SK-N-SH (cell line): ENCODE measurements around the gene OPCML. TPM values are rescaled to one million over a fixed set of nuclear protein-coding genes. Genes with fewer than 3 reads are reported as not detected.

Source experiments
- CTCF ChIA-PET: fragments of 300-600, 350-600 bp; formaldehyde crosslinking; extraction: SDS; loops from one replicate; lab custom pipeline; 2021; lab: Yijun Ruan, JAX
- POLR2A ChIA-PET: fragments of 350-600 bp; sonication (Branson Sonifier 250); formaldehyde crosslinking; extraction: SDS; loops from one replicate; lab custom pipeline; 2020; ENCODE audit warnings: antibody characterized with exemption, inconsistent platforms; lab: Yijun Ruan, JAX
- DNase-seq: peaks from one replicate; pipeline ENCODE4 v3.0.0; 2012
- H2AFZ ChIP-seq: fragments of 200-600 bp; sonication (generic); 2 replicates; pipeline ENCODE4 v1.8.1; 2016; ENCODE audit warnings: antibody characterized with exemption, mild to moderate bottlenecking, low read depth
- H3F3A ChIP-seq: fragments of 200-600 bp; sonication (generic); replicated peaks from 2 replicates; pipeline ENCODE3; 2016; ENCODE audit warnings: antibody characterized with exemption, mild to moderate bottlenecking; ENCODE audit not compliant: insufficient read depth
- H3K27ac ChIP-seq, 2 experiments: fragments of 200-500 bp in 1 of 2; fragments of 200-600 bp in 1 of 2; sonication (Bioruptor generic) in 1 of 2; sonication (generic), shearing (Covaris generic) in 1 of 2; 2 replicates each; pipeline versions ENCODE4 v1.5.1 to v1.6.1; 2014 to 2016; ENCODE audit warnings: low read depth in 2 of 2, inconsistent platforms in 1 of 2, low read length in 1 of 2, mild to moderate bottlenecking in 1 of 2, mixed read lengths in 1 of 2
- H3K27me3 ChIP-seq: fragments of 200-600 bp; sonication (generic), shearing (Covaris generic); 2 replicates; pipeline ENCODE4 v1.6.1; 2016; ENCODE audit warnings: mixed run types; ENCODE audit not compliant: insufficient read depth
- H3K36me3 ChIP-seq, 2 experiments: fragments of 200-500 bp in 1 of 2; fragments of 200-600 bp in 1 of 2; sonication (Bioruptor generic) in 1 of 2; sonication (generic) in 1 of 2; replicated peaks in 1 of 2; 2 replicates each; pipeline versions ENCODE3 to v1.5.1; 2014 to 2016; ENCODE audit warnings: low read length in 1 of 2, mild to moderate bottlenecking in 1 of 2; ENCODE audit not compliant: insufficient read depth in 2 of 2, control insufficient read depth in 1 of 2
- H3K4me1 ChIP-seq, 2 experiments: fragments of 200-500 bp in 1 of 2; fragments of 200-600 bp in 1 of 2; sonication (Bioruptor generic) in 1 of 2; sonication (generic), shearing (Covaris generic) in 1 of 2; 2 replicates each; pipeline versions ENCODE4 v1.5.1 to v1.6.1; 2014 to 2016; ENCODE audit warnings: low read depth in 1 of 2, low read length in 1 of 2, mixed run types in 1 of 2; ENCODE audit not compliant: insufficient read depth in 2 of 2, control insufficient read depth in 1 of 2
- H3K4me2 ChIP-seq: fragments of 200-600 bp; sonication (generic), shearing (Covaris generic); 2 replicates; pipeline ENCODE4 v1.6.1; 2017; ENCODE audit warnings: mixed run types
- H3K4me3 ChIP-seq, 2 experiments: fragments of 200-500 bp in 1 of 2; fragments of 200-600 bp in 1 of 2; sonication (Bioruptor generic) in 1 of 2; sonication (generic), shearing (Covaris generic) in 1 of 2; 2 replicates each; pipeline versions ENCODE4 v1.5.1 to v1.8.1; 2014 to 2016; ENCODE audit warnings: low read depth in 2 of 2, inconsistent platforms in 1 of 2, low read length in 1 of 2, mild to moderate bottlenecking in 1 of 2, mixed read lengths in 1 of 2, moderate library complexity in 1 of 2
- H3K79me2 ChIP-seq: fragments of 200-600 bp; sonication (generic); 2 replicates; pipeline ENCODE4 v1.8.1; 2017; ENCODE audit warnings: mild to moderate bottlenecking; ENCODE audit not compliant: insufficient read depth
- H3K9ac ChIP-seq: fragments of 200-600 bp; sonication (generic); 2 replicates; pipeline ENCODE4 v1.6.1; 2017; ENCODE audit warnings: mixed run types
- H3K9me2 ChIP-seq: fragments of 200-600 bp; sonication (generic); 2 replicates; pipeline ENCODE4 v1.6.1; 2017; ENCODE audit warnings: mixed run types
- H3K9me3 ChIP-seq: fragments of 200-600 bp; sonication (generic); 2 replicates; pipeline ENCODE4 v1.6.1; 2017; ENCODE audit warnings: mixed run types, mild to moderate bottlenecking, moderate library complexity
- H4K20me1 ChIP-seq: fragments of 200-600 bp; sonication (generic); 2 replicates; pipeline ENCODE4 v1.6.1; 2017; ENCODE audit warnings: mild to moderate bottlenecking, mixed run types; ENCODE audit not compliant: insufficient read depth
- CHD2 ChIP-seq: fragments of 150-350 bp; IDR thresholded peaks from 2 replicates; pipeline ENCODE4 v1.6.1; 2018; ENCODE audit warnings: low read length; ENCODE audit not compliant: partially characterized antibody
- ELF1 ChIP-seq: IDR thresholded peaks from 2 replicates; pipeline ENCODE4 v1.4.0; 2012
- FOXJ3 ChIP-seq: sonication (generic); formaldehyde crosslinking; IDR thresholded peaks from 2 replicates; pipeline ENCODE4 v1.5.1; 2020; ENCODE audit warnings: mild to moderate bottlenecking, missing genetic modification reagents
- JUND ChIP-seq: IDR thresholded peaks from 2 replicates; pipeline ENCODE4 v1.4.0; 2012
- NFIC ChIP-seq: IDR thresholded peaks from 2 replicates; pipeline ENCODE4 v1.4.0; 2012; ENCODE audit warnings: borderline replicate concordance
- NRF1 ChIP-seq: IDR thresholded peaks from 2 replicates; pipeline ENCODE4 v1.6.1; 2012; ENCODE audit warnings: low read depth, mild to moderate bottlenecking, low read length
- REST ChIP-seq: IDR thresholded peaks from 2 replicates; pipeline ENCODE4 v1.6.1; 2012; ENCODE audit warnings: mild to moderate bottlenecking, low read depth, low read length, moderate library complexity
- RFX5 ChIP-seq: IDR thresholded peaks from 2 replicates; pipeline ENCODE4 v1.6.1; 2012; ENCODE audit warnings: mild to moderate bottlenecking, improper control_type of control experiment, low read length
- RXRA ChIP-seq: IDR thresholded peaks from 2 replicates; pipeline ENCODE4 v1.4.0; 2012; ENCODE audit warnings: low read depth, mild to moderate bottlenecking, borderline replicate concordance
- SIN3A ChIP-seq: IDR thresholded peaks from 2 replicates; pipeline ENCODE4 v1.6.1; 2012; ENCODE audit warnings: low read depth, mild to moderate bottlenecking, low read length, moderate library complexity, borderline replicate concordance
- SMC3 ChIP-seq: IDR thresholded peaks from 2 replicates; pipeline ENCODE4 v1.6.1; 2012; ENCODE audit warnings: low read depth, low read length, improper control_type of control experiment
- TAF1 ChIP-seq: IDR thresholded peaks from 2 replicates; pipeline ENCODE4 v1.6.1; 2012; ENCODE audit warnings: low read depth, mild to moderate bottlenecking, low read length, moderate library complexity, borderline replicate concordance
- TEAD4 ChIP-seq: IDR thresholded peaks from 2 replicates; pipeline ENCODE4 v1.4.0; 2012; ENCODE audit warnings: mild to moderate bottlenecking, borderline replicate concordance; ENCODE audit not compliant: insufficient read depth
- WGBS: methylation state at CpG from one replicate; pipeline ENCODE4 v1.1.6; 2017; ENCODE audit warnings: low lambda C conversion rate; 5-methylcytosine and 5-hydroxymethylcytosine counted together
- polyA plus RNA-seq, 3 experiments: library from polyadenylated mRNA; depleted of rRNA; stranded (reverse); fragments of >200 nt; gene quantifications; 2 replicates each; pipeline ENCODE4 v1.2.3, GENCODE V29; 2012
- TF ChIP-seq, protein P1 (sequence below): fragments of 200-600 bp; sonication (generic); IDR thresholded peaks from 2 replicates; pipeline ENCODE4 v1.6.1; 2017; ENCODE audit warnings: antibody characterized with exemption, mild to moderate bottlenecking, moderate library complexity
- TF ChIP-seq, protein P2 (sequence below): fragments of 150-350 bp; IDR thresholded peaks from 2 replicates; pipeline ENCODE4 v1.6.1; 2016; ENCODE audit warnings: mild to moderate bottlenecking, low read depth, low read length
- TF ChIP-seq, protein P3 (sequence below): IDR thresholded peaks from 2 replicates; pipeline ENCODE4 v1.4.0; 2012; ENCODE audit warnings: low read depth, borderline replicate concordance

OPCML gene
- polyA plus RNA-seq, 1 of the 3 experiments (the other 2 are of a cell fraction), result not detected

DNA sequence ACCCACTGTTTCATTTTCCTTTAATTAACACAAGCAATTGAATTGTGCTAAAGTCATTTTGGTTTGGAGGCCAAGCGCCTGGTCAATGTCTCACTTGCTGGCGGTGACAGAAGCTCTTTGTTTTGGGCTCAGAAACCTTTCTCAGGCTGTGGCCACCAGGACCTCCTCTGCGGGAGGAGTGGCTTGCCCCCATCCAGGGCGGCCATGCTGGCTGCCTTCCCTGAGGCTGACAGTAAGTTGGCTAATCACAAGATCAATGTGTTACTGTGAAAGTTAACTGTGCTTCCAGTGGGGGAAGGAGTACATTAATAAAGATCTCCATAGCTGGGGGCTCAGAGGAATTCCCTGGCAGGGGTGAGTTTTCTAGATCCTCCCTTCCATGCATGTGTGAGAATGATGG, 1087.4 kb downstream of the OPCML start:
- Histone ChIP-seq H3K4me3 (no peak overlapping the region), H3K79me2 (no peaks in the 10 kb centered on the region), H3K9me2 (no peaks in the 10 kb centered on the region), H3F3A (no peaks in the 10 kb centered on the region), H3K36me3 (no peaks in the 10 kb centered on the region), H2AFZ (no peak overlapping the region), H3K9me3 (no peaks in the 10 kb centered on the region), H3K4me2 (no peak overlapping the region), H3K27ac (no peak overlapping the region), H3K9ac (no peak overlapping the region), H3K27me3 (no peaks in the 10 kb centered on the region), H4K20me1 (no peaks in the 10 kb centered on the region), H3K4me1 (no peaks in the 10 kb centered on the region; a peak in 1 of 4 replicates)
- 39% methylated on average over 4 of the region's 4 CpGs for WGBS
- ChIA-PET CTCF (no interaction called here), POLR2A (no interaction called here)
- no peak for TF ChIP-seq TEAD4
- no peak for TF ChIP-seq REST
- TF ChIP-seq SMC3, result no peak
- TF ChIP-seq NFIC, result no peak
- TF ChIP-seq SIN3A, result no peak
- TF ChIP-seq, protein P1, sequence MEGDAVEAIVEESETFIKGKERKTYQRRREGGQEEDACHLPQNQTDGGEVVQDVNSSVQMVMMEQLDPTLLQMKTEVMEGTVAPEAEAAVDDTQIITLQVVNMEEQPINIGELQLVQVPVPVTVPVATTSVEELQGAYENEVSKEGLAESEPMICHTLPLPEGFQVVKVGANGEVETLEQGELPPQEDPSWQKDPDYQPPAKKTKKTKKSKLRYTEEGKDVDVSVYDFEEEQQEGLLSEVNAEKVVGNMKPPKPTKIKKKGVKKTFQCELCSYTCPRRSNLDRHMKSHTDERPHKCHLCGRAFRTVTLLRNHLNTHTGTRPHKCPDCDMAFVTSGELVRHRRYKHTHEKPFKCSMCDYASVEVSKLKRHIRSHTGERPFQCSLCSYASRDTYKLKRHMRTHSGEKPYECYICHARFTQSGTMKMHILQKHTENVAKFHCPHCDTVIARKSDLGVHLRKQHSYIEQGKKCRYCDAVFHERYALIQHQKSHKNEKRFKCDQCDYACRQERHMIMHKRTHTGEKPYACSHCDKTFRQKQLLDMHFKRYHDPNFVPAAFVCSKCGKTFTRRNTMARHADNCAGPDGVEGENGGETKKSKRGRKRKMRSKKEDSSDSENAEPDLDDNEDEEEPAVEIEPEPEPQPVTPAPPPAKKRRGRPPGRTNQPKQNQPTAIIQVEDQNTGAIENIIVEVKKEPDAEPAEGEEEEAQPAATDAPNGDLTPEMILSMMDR, result no peak
- no peak for TF ChIP-seq CHD2
- no peak for TF ChIP-seq RXRA
- TF ChIP-seq FOXJ3 (CRISPR knock-in tag), result no peak
- TF ChIP-seq, protein P2, sequence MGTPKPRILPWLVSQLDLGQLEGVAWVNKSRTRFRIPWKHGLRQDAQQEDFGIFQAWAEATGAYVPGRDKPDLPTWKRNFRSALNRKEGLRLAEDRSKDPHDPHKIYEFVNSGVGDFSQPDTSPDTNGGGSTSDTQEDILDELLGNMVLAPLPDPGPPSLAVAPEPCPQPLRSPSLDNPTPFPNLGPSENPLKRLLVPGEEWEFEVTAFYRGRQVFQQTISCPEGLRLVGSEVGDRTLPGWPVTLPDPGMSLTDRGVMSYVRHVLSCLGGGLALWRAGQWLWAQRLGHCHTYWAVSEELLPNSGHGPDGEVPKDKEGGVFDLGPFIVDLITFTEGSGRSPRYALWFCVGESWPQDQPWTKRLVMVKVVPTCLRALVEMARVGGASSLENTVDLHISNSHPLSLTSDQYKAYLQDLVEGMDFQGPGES, result no peak
- TF ChIP-seq TAF1, result no peak
- TF ChIP-seq JUND, result no peak
- TF ChIP-seq RFX5, result no peak
- no peak for TF ChIP-seq ELF1
- TF ChIP-seq, protein P3, sequence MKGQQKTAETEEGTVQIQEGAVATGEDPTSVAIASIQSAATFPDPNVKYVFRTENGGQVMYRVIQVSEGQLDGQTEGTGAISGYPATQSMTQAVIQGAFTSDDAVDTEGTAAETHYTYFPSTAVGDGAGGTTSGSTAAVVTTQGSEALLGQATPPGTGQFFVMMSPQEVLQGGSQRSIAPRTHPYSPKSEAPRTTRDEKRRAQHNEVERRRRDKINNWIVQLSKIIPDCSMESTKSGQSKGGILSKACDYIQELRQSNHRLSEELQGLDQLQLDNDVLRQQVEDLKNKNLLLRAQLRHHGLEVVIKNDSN, result no peak
- TF ChIP-seq NRF1, result no peak
- DNase-seq, result no peak
